NOMO-1 treated with dmso at 0.1 percent for 144 hours (cell line): ENCODE data around the gene TERF2IP.
A peak's percentile ranks its signal among the peaks of the same experiment; 100 is the strongest.

ENCODE experiments used
- DNase-seq: peaks from one replicate; lab custom pipeline; 2025; ENCODE audit not compliant: unreplicated experiment; lab: John Stamatoyannopoulos, UW

The TERF2IP gene

DNA sequence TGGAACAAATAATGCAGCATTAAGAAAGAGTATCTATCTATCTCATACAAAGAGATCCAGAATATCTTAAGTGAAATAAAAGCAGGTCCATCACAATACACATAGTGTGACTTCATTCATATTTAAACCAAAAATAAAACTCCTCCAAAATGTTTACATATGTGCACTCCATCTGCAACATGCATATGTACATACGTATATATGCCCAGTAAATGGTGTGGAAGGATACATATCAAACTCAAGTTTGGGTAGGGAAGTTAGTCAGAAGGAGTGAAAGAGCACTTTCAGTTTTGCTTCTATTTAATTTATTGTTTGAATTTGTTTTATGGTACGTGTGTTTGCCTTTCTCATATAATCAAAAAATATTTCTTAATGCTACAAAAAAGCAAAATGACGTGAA lies 12.5 kb upstream of the TERF2IP start:
- no peak for DNase-seq

DNA sequence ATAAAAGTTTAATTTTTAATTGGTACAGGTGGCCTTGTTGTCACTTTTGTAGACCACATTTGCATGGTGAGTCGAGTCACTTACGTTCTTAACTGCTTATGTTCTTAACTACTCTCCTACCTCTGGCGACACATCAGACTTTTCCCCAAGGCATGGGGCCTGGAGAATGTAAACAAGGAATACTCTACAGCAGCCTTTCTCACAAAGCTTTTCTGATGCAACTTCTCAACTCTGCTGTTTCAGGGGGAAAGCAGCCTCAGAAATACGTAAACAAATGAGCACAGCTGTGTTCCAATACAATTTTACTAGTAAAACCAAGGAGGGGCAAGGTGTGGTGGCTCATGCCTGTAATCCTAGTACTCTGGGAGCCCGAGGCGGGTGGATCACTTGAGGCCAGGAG lies 7.0 kb upstream of the TERF2IP start:
- no peak for DNase-seq

DNA sequence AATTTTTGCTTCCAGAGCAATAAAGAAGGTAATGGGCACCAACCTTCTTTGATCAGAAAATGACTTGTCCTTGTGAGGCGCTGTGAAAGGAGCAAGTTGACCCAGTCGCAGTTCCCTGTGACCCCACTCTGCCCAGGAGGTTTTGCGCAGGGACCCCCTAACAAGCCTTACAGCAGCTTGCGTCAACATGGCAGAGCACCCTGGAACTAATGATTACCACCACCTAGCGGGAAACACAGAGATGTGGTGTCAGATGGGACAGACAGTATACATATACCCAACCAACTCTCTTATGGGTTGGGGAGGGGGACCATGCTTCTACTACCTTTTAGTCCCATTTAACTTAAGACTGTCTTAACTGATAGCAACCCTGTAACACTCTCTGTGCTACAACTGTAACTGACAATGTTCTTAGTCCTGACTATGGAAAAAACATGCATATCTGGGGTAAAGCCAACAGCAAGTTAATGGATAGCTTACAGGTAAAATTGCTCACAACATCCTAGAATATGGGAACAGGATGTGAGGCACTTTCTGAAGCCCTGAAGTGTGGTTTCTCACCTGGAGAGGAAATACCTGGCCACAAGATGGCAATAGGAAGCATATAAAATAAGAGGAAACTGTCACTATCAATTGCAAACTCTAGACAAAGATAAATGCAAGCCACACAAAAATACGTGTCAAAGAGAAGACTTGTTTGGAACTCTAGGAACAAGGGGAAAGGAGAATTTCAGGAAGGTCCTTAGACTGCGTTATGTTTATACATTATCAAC lies 3.1 kb upstream of the TERF2IP start:
- no peak for DNase-seq

DNA sequence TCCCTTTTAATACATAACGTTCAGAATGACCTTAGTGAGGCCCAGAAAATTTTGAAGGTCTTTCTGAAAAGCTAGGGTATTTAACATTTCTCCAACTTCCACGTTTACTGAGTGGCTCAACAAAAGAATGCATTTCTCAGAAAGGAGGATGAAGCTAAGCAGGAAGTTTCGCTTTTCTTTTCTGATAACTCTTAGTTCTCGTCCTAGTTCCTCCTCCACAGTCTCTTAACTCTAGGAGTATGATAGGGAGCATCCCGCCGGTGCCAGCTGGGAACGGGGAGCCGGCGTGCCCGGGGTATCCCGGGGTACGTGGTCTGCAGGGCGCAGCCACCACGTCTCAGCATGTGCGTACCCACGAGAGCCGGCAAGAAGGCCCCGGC lies 471 bp upstream of the TERF2IP start:
- DNase-seq: no peak

DNA sequence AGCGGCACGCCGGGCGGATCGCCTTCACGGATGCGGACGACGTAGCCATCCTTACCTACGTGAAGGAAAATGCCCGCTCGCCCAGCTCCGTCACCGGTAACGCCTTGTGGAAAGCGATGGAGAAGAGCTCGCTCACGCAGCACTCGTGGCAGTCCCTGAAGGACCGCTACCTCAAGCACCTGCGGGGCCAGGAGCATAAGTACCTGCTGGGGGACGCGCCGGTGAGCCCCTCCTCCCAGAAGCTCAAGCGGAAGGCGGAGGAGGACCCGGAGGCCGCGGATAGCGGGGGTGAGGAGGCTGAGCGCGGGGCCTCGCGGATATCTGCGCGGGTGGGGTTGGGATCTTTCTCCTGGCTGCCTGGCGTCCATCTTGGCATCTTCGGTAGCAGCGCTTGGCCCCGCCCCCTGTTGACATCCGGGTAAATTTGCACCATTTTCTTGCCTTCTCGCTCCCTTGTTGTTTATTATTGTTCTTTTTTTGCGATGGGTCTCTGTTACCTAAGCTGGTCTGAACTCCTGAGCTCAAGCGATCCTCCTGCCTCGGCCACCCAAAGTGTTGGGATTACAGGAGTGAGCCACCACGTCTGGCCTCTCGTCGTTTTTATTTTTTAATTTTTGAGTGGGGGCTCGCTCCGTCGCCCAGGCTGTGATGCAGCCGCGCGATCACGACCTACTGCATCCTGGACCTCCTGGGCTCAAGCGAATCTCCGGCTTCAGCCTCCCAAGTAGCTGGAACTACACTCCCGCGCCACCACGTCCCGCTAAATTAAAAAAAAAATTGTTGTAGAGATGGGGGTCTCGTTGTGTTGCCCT lies 898 bp downstream of the TERF2IP start:
- peak; percentile 69 for DNase-seq

DNA sequence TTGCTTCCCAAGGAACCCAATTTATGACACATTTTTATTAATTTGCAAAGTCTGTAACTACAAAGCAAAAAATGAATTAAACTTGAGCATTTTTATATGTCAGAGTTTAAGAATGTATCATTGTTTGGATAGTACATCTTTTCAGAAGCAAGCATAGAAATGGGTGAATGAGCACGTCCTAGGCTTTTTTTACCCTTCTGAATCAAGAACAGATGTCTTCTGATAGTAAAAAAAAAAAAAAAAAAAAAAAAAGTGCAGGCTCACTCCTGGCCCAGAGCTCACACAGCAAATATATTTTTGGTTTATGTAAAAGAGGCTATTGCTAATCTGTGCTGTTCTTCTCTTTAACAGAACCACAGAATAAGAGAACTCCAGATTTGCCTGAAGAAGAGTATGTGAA lies 6.3 kb downstream of the TERF2IP start:
- no peak for DNase-seq

DNA sequence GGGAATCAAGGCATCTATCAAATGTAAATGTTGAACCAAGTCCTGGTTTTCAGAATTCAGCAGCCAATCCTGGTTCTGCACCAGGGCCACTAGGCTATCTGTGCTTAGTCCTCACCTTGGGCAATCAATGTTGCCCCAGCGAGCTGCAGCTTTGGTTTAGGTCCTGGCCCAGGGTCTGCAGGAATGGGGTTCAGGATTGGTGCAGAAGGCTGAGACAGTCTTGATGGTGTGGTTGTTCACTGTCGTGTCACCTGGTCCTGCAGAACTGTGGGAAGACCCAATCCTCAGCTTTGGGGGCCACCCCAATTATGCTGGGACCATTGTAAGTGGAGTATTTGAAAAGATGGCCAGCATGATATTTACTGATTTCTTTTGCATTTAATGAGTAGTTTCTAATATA lies 10.6 kb downstream of the TERF2IP start:
- no peak for DNase-seq

DNA sequence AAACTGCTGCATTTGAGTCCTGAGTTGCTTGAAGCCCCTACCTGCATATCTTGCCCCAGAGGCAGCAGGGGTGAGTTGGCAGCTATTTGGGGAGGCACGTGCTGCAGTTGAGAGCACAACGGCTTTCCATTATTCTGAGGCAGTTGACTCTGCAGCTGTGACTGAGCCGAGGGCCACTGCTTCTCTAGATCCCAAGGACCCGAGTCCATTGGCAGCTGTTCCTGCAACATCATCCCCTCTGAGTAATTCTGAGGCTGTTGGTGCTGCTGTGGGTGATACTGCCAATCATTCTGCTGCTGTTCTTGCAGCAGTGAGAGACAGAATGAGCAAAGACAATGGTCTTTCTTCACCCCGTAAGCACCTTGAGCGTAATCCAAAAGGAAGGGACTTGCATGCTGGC lies 12.7 kb downstream of the TERF2IP start:
- DNase-seq: no peak

DNA sequence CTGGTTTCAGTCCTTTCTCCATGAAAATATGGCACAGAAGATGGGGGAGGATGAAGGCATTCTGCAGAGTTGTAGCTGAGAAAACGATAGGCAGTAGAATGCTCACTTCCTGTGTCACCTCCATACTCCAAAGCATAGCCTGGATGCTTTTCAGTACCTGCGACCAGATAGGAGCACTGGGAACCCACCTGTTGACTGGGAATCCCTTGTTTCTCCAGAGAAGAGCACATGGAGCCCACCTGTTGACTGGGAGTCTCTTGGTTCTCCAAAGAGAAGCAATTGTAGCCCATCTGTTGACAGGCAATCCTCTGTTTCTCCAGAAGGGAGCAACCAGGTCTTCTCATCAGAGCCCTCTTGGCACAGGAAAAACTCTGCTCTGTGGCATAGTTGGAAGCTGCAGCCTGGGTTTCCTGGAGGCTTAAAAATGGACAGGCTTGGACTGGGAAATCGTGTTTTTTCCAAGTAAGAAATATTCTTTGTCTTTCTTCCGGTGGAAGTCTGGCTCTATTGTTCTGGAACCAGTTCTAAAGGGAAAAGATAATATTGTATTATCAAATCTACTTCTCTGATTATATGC lies 13.2 kb downstream of the TERF2IP start:
- no peak for DNase-seq

DNA sequence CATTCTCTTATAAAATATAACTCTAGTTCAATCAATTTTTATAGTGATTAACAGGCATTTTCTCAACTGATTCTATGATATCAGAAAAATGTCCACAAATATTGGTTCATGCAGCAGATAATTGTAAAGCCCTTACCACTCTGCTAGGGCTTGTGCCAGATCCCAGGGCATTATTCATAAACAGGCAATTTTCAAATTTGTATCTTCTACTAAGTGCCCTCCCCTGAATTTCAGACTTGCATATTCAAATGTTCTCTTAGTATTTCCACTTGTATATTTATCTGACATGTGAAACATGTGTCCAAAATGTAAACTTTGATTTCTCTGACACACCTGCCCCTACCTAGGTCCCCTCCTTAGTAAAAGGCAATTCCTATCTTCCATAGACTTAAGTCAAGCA lies 19.9 kb downstream of the TERF2IP start:
- no peak for DNase-seq

DNA sequence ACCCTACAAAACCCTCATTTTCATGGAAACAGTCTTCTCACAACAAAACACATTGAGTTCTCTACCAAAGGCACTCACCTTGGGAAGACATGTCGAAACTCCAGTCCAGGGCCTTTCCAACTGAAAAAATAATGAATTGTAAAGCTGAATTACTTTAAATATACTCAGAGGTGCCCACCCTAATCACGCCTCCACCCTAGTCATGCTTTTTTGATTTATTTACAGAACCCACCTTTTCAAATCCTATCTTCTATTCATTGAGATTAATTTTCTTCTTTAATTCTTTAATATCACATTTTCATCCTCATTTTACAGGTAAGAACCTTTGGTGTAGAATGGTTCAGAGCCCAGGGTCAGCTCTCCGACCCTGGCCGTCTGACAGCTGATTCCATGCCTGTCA lies 29.3 kb downstream of the TERF2IP start, which contains the start of gene CPHXL2:
Gene CPHXL2 (minus strand): TSS at position 101 of the 400 bp plus-strand sequence. CDS start 10 bp downstream, at position 91.
- no peak for DNase-seq

DNA sequence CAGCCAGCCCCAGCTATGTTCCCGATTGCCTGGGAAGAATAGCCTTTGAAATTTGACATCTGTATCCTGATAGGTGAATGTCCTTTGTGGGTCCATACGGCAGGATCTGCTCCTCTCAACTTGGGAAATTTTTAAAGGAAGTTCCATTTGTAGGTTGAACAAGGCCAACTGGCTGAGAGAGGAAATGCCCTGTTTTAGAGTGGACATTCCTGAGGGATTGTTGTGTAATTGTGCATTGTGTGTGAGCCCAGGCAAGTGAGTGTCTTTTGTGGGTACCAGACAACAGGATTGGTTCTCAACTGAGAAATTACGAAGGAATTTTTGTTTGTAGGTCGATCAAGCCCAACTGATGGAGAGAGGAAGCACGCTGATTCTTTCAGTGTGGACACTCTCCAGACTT lies 31.8 kb downstream of the TERF2IP start:
- DNase-seq: no peak

DNA sequence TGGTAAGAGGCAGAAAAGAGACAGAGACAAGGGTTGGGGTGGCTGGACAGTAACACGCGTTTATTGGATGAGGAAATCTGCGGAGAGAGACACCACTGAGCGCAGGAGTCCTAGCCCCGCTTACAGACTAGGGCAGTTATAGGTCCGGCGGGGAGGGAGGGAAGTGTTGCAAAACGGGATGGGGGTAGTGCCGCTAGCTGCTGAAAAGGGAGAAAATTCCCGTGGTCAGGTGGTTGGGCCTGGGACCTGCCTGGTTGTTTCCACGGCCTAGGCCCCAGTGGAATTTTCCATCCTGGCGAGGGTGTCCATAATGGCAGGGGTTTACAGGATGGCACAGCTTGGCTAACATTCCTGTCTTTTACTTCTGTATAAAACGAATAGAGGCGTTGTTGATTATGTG lies 34.7 kb downstream of the TERF2IP start:
- no peak for DNase-seq

DNA sequence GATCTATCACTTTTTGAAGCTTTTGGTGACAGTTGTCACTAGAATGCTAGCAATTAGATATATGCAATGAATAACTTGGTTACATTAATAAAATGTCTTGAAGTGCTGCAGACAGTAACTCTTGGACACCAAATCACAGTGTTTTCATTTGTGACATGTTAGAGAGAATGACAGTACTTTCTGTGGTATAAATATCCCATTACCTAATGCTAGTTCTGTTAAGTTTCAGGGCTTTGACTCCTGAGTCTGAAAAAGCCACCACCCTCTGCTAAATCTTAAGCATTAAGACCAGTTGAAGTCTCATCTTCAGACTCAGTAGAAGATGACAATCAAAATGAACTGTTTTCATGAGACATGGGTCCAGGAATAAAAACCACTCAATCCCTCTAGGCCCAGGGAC lies 39.8 kb downstream of the TERF2IP start:
- DNase-seq: no peak

DNA sequence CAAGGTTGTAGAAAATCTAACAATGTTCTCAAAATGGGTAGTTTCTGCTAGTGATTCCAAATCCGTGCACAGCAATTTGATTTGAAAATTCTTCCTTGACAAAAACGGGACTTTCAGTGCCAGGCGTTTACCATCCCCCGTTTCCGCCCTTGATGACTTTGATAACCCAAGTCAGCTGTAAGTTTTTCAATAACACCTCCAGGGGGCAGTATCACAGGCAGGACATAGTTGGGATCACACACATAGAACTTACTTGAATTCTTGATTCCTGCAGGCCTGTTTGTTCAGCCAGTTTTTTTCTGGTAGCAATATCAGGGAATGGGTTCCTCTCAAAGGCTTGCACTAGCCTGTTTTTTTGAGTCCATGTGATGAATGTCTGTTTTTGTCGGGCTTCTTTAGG lies 48.1 kb downstream of the TERF2IP start:
- no peak for DNase-seq

DNA sequence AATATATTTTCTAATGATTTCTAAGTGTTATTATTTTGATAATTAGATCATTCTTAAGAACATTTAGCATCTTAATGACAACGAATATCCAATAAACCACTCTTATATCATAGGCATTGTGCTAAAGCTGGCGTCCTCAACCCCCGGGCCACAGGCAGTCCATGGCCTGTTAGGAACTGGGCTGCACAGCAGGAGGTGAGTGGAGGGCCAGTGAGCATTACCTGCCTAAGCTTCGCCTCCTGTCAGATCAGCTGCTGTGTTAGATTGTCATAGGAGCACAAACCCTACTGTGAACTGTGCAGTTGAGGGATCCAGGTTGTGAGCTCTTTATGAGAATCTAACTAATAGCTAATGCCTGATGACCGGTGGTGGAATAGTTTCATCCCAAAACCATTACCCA lies 50.0 kb downstream of the TERF2IP start:
- no peak for DNase-seq

DNA sequence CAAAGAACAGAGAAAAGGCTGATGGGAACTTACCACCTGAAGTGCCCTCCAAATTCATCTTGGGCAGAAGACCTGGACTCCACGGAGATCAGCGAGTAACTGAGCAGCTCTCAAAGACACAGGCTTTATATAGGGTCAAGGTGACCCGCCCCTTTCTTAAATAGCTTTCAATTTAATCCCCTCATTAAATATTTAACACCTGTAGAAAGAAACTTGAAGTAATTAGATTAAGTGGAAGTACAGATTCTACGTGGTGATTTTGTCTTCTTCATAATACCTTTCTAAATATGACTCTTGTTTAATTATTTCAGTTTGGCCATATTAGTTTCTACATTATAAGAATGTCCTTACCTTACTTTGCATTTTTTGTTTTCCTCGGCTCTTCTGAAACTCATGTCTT lies 53.8 kb downstream of the TERF2IP start, which contains the start of gene DUXB:
Gene DUXB (minus strand): TSS at position 101 of the 400 bp plus-strand sequence. CDS start 43 bp downstream, at position 58.
- DNase-seq: no peak

DNA sequence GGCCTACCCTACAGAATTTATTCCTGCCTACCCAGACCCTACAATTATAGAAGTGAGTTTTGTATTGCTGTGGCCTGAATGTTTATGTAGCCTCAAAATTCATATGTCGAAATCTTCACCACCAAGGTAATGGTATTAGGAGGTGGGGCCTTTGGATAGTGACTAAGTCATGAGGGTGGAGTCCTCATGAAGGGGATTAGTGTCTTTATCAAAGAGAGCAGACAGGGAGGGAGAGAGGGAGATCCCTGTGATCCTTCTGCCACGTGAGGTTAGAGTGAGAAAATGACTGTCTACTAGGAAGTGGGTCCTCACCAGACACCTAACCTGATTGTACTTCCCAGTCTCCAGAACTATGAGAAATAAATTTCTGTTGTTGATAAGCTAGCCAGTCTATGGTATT lies 54.7 kb downstream of the TERF2IP start:
- DNase-seq: no peak

DNA sequence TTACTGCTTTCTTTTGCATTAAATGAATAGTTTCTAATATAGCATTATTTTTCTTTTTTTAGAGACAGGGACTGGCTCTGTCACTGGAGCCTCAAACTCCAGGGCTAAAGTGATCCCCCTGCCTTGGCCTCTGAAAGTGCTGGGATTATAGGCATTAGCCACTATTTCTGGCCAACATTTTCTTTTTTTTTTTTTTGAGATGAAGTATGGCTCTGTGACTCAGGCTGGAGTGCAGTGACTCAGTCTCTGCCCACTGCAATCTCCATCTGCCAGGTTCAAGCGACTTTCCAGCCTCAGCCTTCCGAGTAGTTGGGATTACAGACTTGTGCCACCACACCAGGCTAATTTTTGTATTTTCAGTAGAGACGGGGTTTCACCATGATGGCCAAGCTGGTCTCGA lies 55.7 kb downstream of the TERF2IP start:
- DNase-seq: no peak
